HepG2 (cell line): ENCODE results near the gene DMXL1. TPM values are rescaled to one million over a fixed set of nuclear protein-coding genes. Genes with fewer than 3 reads are reported as not detected.

Source experiments
- ATAC-seq: fragments of 200-7000 bp; cut with Tn5 transposase; 3 replicates; pipeline ENCODE4 v1.9.1; 2020; ENCODE audit warnings: mild to moderate bottlenecking, moderate library complexity
- BruUV-seq: library from RNA; stranded (reverse); fragments of 400-500 nt; replicated peaks from 2 replicates; lab custom pipeline; 2021; lab: Mats Ljungman, UMichigan
- CTCF ChIA-PET: fragments of 300-600 bp; formaldehyde crosslinking; extraction: SDS; loops from one replicate; lab custom pipeline; 2021; ENCODE audit warnings: low total read pairs, inconsistent platforms, low intra/inter-chr PET ratio; lab: Yijun Ruan, JAX
- POLR2A ChIA-PET: fragments of 350-600 bp; sonication (Branson Sonifier 250); formaldehyde crosslinking; loops from one replicate; lab custom pipeline; 2020; ENCODE audit warnings: antibody characterized with exemption, inconsistent platforms; lab: Yijun Ruan, JAX
- DNase-seq: peaks from one replicate; pipeline ENCODE4 v3.0.0-alpha.2; 2015; ENCODE audit warnings: low spot score
- FAIRE-seq: peaks from 3 replicates; lab custom pipeline; 2011; peaks lifted over from hg19 to GRCh38; lab: Jason Lieb, UNC
- H2AFZ ChIP-seq: one replicate; pipeline ENCODE4 v1.6.1; 2011; ENCODE audit warnings: low read length, inconsistent platforms
- H3K27ac ChIP-seq: fragments of 300-600 bp; 3 replicates; pipeline ENCODE4 v1.8.0; 2011; ENCODE audit warnings: mixed run types, mild to moderate bottlenecking, mixed read lengths, low read length, inconsistent platforms; ENCODE audit not compliant: insufficient read depth; ENCODE audit errors: extremely low read length
- H3K27me3 ChIP-seq, 2 experiments: fragments of 200-600 bp in 1 of 2; 2 replicates in 1 of 2; 3 replicates in 1 of 2; pipeline versions ENCODE4 v1.6.0 to v1.8.0; 2011; ENCODE audit warnings: low read length in 2 of 2, mild to moderate bottlenecking in 2 of 2, moderate library complexity in 2 of 2, inconsistent platforms in 1 of 2; ENCODE audit not compliant: insufficient read depth in 2 of 2, control insufficient read depth in 1 of 2
- H3K36me3 ChIP-seq, 2 experiments: fragments of 200-600 bp in 1 of 2; replicated peaks in 1 of 2; 2 replicates in 1 of 2; 3 replicates in 1 of 2; pipeline versions ENCODE4 v1.5.1 to v1.8.0; 2011; ENCODE audit warnings: low read length in 2 of 2, inconsistent platforms in 1 of 2; ENCODE audit not compliant: insufficient read depth in 2 of 2, control insufficient read depth in 1 of 2
- H3K4me1 ChIP-seq: 2 replicates; pipeline ENCODE4 v1.5.1; 2012; ENCODE audit warnings: low read length, inconsistent platforms; ENCODE audit not compliant: insufficient read depth
- H3K4me2 ChIP-seq: 2 replicates; pipeline ENCODE4 v1.6.0; 2011; ENCODE audit warnings: low read depth, low read length, inconsistent platforms
- H3K4me3 ChIP-seq, 3 experiments: fragments of 200-600 bp in 1 of 3; sonication (generic), shearing (Covaris generic) in 1 of 3; replicated peaks in 1 of 3; 2 replicates each; pipeline ENCODE4 v1.5.1; 2011 to 2016; ENCODE audit warnings: low read length in 3 of 3, inconsistent platforms in 2 of 3, low read depth in 2 of 3, mild to moderate bottlenecking in 2 of 3, control low read depth in 1 of 3, mixed read lengths in 1 of 3; ENCODE audit not compliant: insufficient read depth in 1 of 3
- H3K79me2 ChIP-seq: one replicate; pipeline ENCODE4 v1.6.1; 2011; ENCODE audit warnings: low read length, inconsistent platforms; ENCODE audit not compliant: insufficient read depth
- H3K9ac ChIP-seq: 2 replicates; pipeline ENCODE4 v1.6.0; 2011; ENCODE audit warnings: mild to moderate bottlenecking, low read depth, low read length, inconsistent platforms; ENCODE audit not compliant: insufficient read depth
- H3K9me3 ChIP-seq: 2 replicates; pipeline ENCODE4 v1.5.1; 2012; ENCODE audit warnings: mild to moderate bottlenecking, low read length
- H4K20me1 ChIP-seq: 2 replicates; pipeline ENCODE4 v1.6.0; 2011; ENCODE audit warnings: inconsistent platforms, mild to moderate bottlenecking, low read length, moderate library complexity; ENCODE audit not compliant: insufficient read depth
- CCAR2 ChIP-seq: fragments of 200-400 bp; formaldehyde crosslinking; optimal IDR thresholded peaks from 2 replicates; pipeline ENCODE3; 2018; ENCODE audit warnings: low read depth, mild to moderate bottlenecking, low read length, moderate library complexity
- FOXA1 ChIP-seq, 2 experiments: fragments of 450-650 bp in 1 of 2; sonication (generic) in 1 of 2; formaldehyde crosslinking in 1 of 2; IDR thresholded peaks; 2 replicates each; pipeline versions ENCODE4 v1.4.0 to v1.6.1; 2016 to 2020; ENCODE audit warnings: missing genetic modification reagents in 1 of 2
- FOXA3 ChIP-seq: IDR thresholded peaks from 2 replicates; pipeline ENCODE4 v1.6.1; 2016; ENCODE audit warnings: missing genetic modification reagents, missing compliant biosample characterization
- HNRNPL ChIP-seq: fragments of 200-400 bp; formaldehyde crosslinking; IDR thresholded peaks from 2 replicates; pipeline ENCODE4 v1.6.1; 2017; ENCODE audit warnings: mild to moderate bottlenecking, low read depth, low read length
- KDM4B ChIP-seq: sonication (generic); formaldehyde crosslinking; IDR thresholded peaks from 2 replicates; pipeline ENCODE4 v1.4.0; 2020; ENCODE audit warnings: missing genetic modification reagents
- MED13 ChIP-seq: sonication (generic); formaldehyde crosslinking; IDR thresholded peaks from 2 replicates; pipeline ENCODE4 v1.5.0; 2020; ENCODE audit warnings: missing genetic modification reagents
- SP1 ChIP-seq, 2 experiments: fragments of 450-650 bp in 1 of 2; sonication (generic) in 1 of 2; formaldehyde crosslinking in 1 of 2; IDR thresholded peaks; 2 replicates each; pipeline versions ENCODE4 v1.4.0 to v1.6.1; 2016 to 2020; ENCODE audit warnings: missing genetic modification reagents in 1 of 2
- WGBS: methylation state at CpG from one replicate; pipeline ENCODE4 v1.1.6; 2017; ENCODE audit warnings: low lambda C conversion rate; 5-methylcytosine and 5-hydroxymethylcytosine counted together
- in situ Hi-C: cut with HindIII; loops from 2 replicates; pipeline ENCODE4 v1.10.0; 2017; ENCODE audit warnings: low pct_unique_long_range_greater_than_20kb; ENCODE audit not compliant: extremely low pct_ligation_motif_present
- intact Hi-C: fragments of 100-400 bp; cut with micrococcal nuclease; formaldehyde crosslinking; loops from one replicate; pipeline ENCODE4 v1.10.0; 2022; ENCODE audit not compliant: unreplicated experiment
- polyA plus RNA-seq, 8 experiments: library from polyadenylated mRNA; depleted of rRNA in 3 of 8; stranded (reverse) in 7 of 8; unstranded in 1 of 8; fragments of >200 nt; fragmentation: Illumina TruSeq in 4 of 8; extraction: Trizol in 4 of 8; gene quantifications; 2 replicates each; pipeline versions ENCODE4 v1.2.1 to v1.2.3, GENCODE V29; 2011 to 2016; ENCODE audit warnings: low read depth in 4 of 8, missing spikeins in 1 of 8, mixed read lengths in 1 of 8; ENCODE audit not compliant: insufficient read depth in 1 of 8
- total RNA-seq, 5 experiments: library from RNA; depleted of rRNA; stranded (reverse); fragments of >200 nt; fragmentation: Illumina TruSeq; extraction: Trizol; gene quantifications; 2 replicates each; pipeline ENCODE4 v1.2.3, GENCODE V29; 2016; ENCODE audit warnings: low read depth in 1 of 5
- TF ChIP-seq, protein P1 (sequence below): sonication (generic); formaldehyde crosslinking; IDR thresholded peaks from 2 replicates; pipeline ENCODE4 v1.4.0; 2020; ENCODE audit warnings: mild to moderate bottlenecking, missing genetic modification reagents, borderline replicate concordance
- TF ChIP-seq, protein P2 (sequence below): sonication (generic); formaldehyde crosslinking; IDR thresholded peaks from one replicate; pipeline ENCODE4 v1.5.1; 2020; ENCODE audit warnings: mild to moderate bottlenecking, missing genetic modification reagents; ENCODE audit errors: not compliant biosample characterization
- TF ChIP-seq, protein P3 (sequence below): sonication (generic); formaldehyde crosslinking; IDR thresholded peaks from 2 replicates; pipeline ENCODE4 v1.8.1; 2023; ENCODE audit warnings: mild to moderate bottlenecking, inconsistent platforms, moderate library complexity, missing genetic modification reagents, borderline replicate concordance
- TF ChIP-seq, protein P4 (sequence below): sonication (generic); formaldehyde crosslinking; IDR thresholded peaks from 2 replicates; pipeline ENCODE4 v1.5.0; 2020; ENCODE audit warnings: mild to moderate bottlenecking, missing genetic modification reagents, borderline replicate concordance

The DMXL1 gene
- total and polyA plus RNA-seq, 2 of the 13 experiments (the other 11 are each of a cell fraction or from before 2014, with no cell fraction given): 6.9 to 18.6 TPM

DNA sequence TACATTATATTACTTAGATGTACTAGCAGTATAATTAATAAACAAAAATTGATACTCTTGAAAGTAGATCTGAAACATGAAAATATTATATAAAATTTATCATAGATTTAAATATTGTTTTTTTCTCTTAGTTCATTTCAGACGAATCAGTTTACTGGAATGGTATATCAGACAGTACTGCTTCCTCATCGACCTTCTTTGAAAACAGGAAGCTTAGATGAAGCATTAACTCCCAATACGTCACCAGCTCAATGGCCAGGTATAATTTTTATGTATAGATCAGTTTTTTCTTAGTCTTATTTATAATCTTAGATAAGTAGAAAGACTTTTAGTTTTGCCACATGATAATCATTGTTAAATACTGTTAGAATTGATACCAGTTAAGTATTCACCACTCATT, 106.3 kb downstream of the DMXL1 start:
- no TSS peak for BruUV-seq
- in situ Hi-C loops (no loop called here), intact Hi-C loops (no loop called here)
- WGBS: 95% methylated on average over 3 of the region's 3 CpGs
- no peaks in the 10 kb centered on the region for H3K4me1 ChIP-seq
- no peak overlapping the region for H3K4me2 ChIP-seq
- H3K4me3 ChIP-seq: no peak overlapping the region
- H3K9me3 ChIP-seq: no peaks in the 10 kb centered on the region
- H2AFZ ChIP-seq: no peak overlapping the region
- H3K36me3 ChIP-seq: peaks cover 0 to 6% of the 10 kb centered on the region in 2 experiments; a peak in 1 of 5 replicates
- H3K9ac ChIP-seq: no peak overlapping the region
- no peaks in the 10 kb centered on the region for H3K79me2 ChIP-seq
- DNase-seq (no peak), FAIRE-seq (no peak), ATAC-seq (no peak)
- H3K27ac ChIP-seq: no peak overlapping the region
- POLR2A ChIA-PET: no interaction called here
- no peaks in the 10 kb centered on the region for H3K27me3 ChIP-seq
- no peaks in the 10 kb centered on the region for H4K20me1 ChIP-seq
- CTCF ChIA-PET: no interaction called here
- no peak for TF ChIP-seq CCAR2
- TF ChIP-seq, protein P1, sequence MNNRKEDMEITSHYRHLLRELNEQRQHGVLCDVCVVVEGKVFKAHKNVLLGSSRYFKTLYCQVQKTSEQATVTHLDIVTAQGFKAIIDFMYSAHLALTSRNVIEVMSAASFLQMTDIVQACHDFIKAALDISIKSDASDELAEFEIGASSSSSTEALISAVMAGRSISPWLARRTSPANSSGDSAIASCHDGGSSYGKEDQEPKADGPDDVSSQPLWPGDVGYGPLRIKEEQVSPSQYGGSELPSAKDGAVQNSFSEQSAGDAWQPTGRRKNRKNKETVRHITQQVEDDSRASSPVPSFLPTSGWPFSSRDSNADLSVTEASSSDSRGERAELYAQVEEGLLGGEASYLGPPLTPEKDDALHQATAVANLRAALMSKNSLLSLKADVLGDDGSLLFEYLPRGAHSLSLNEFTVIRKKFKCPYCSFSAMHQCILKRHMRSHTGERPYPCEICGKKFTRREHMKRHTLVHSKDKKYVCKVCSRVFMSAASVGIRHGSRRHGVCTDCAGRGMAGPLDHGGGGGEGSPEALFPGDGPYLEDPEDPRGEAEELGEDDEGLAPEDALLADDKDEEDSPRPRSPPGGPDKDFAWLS (CRISPR knock-in tag): no peak
- TF ChIP-seq, protein P2, sequence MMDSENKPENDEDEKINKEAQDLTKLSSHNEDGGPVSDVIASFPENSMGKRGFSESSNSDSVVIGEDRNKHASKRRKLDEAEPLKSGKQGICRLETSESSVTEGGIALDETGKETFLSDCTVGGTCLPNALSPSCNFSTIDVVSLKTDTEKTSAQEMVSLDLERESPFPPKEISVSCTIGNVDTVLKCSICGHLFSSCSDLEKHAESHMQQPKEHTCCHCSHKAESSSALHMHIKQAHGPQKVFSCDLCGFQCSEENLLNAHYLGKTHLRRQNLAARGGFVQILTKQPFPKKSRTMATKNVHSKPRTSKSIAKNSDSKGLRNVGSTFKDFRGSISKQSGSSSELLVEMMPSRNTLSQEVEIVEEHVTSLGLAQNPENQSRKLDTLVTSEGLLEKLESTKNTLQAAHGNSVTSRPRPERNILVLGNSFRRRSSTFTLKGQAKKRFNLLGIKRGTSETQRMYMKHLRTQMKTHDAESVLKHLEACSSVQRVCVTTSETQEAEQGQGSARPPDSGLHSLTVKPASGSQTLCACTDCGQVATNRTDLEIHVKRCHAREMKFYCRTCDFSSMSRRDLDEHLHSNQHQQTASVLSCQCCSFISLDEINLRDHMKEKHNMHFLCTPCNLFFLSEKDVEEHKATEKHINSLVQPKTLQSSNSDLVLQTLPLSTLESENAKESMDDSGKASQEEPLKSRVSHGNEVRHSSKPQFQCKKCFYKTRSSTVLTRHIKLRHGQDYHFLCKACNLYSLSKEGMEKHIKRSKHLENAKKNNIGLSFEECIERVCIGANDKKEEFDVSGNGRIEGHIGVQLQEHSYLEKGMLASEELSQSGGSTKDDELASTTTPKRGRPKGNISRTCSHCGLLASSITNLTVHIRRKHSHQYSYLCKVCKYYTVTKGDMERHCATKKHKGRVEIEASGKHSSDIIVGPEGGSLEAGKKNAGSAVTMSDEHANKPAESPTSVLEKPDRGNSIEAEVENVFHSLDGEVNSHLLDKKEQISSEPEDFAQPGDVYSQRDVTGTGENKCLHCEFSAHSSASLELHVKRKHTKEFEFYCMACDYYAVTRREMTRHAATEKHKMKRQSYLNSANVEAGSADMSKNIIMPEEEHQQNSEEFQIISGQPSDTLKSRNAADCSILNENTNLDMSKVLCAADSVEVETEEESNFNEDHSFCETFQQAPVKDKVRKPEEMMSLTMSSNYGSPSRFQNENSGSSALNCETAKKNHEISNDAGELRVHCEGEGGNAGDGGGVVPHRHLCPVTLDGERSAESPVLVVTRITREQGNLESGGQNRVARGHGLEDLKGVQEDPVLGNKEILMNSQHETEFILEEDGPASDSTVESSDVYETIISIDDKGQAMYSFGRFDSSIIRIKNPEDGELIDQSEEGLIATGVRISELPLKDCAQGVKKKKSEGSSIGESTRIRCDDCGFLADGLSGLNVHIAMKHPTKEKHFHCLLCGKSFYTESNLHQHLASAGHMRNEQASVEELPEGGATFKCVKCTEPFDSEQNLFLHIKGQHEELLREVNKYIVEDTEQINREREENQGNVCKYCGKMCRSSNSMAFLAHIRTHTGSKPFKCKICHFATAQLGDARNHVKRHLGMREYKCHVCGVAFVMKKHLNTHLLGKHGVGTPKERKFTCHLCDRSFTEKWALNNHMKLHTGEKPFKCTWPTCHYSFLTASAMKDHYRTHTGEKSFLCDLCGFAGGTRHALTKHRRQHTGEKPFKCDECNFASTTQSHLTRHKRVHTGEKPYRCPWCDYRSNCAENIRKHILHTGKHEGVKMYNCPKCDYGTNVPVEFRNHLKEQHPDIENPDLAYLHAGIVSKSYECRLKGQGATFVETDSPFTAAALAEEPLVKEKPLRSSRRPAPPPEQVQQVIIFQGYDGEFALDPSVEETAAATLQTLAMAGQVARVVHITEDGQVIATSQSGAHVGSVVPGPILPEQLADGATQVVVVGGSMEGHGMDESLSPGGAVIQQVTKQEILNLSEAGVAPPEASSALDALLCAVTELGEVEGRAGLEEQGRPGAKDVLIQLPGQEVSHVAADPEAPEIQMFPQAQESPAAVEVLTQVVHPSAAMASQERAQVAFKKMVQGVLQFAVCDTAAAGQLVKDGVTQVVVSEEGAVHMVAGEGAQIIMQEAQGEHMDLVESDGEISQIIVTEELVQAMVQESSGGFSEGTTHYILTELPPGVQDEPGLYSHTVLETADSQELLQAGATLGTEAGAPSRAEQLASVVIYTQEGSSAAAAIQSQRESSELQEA (CRISPR knock-in tag): no peak
- no peak for TF ChIP-seq MED13 (CRISPR knock-in tag)
- no peak for TF ChIP-seq KDM4B (CRISPR knock-in tag)
- TF ChIP-seq, protein P3, sequence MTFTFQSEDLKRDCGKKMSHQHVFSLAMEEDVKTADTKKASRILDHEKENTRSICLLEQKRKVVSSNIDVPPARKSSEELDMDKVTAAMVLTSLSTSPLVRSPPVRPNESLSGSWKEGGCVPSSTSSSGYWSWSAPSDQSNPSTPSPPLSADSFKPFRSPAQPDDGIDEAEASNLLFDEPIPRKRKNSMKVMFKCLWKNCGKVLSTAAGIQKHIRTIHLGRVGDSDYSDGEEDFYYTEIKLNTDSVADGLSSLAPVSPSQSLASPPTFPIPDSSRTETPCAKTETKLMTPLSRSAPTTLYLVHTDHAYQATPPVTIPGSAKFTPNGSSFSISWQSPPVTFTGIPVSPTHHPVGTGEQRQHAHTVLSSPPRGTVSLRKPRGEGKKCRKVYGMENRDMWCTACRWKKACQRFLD (CRISPR knock-in tag): no peak
- TF ChIP-seq HNRNPL: no peak
- TF ChIP-seq FOXA1 (IDR thresholded peaks at IDR 0.05): no peak
- TF ChIP-seq FOXA1 (CRISPR knock-in tag; IDR thresholded peaks at IDR 0.05): no peak
- TF ChIP-seq SP1 (IDR thresholded peaks at IDR 0.05): no peak
- no peak for TF ChIP-seq SP1 (CRISPR knock-in tag; IDR thresholded peaks at IDR 0.05)
- TF ChIP-seq FOXA3 (CRISPR knock-in tag): no peak
- TF ChIP-seq, protein P4, sequence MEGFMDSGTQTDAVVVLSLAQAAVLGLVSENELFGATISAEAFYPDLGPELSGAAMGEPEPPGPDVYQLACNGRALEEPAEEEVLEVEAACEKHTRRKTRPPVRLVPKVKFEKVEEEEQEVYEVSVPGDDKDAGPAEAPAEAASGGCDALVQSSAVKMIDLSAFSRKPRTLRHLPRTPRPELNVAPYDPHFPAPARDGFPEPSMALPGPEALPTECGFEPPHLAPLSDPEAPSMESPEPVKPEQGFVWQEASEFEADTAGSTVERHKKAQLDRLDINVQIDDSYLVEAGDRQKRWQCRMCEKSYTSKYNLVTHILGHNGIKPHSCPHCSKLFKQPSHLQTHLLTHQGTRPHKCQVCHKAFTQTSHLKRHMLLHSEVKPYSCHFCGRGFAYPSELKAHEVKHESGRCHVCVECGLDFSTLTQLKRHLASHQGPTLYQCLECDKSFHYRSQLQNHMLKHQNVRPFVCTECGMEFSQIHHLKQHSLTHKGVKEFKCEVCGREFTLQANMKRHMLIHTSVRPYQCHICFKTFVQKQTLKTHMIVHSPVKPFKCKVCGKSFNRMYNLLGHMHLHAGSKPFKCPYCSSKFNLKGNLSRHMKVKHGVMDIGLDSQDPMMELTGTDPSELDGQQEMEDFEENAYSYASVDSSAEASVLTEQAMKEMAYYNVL (CRISPR knock-in tag): no peak
